ENCODE measurements around the gene ADAM10.

ADAM10 gene

GRCh38 chr15:58598829-58599210 is 150.7 kb downstream of the ADAM10 start:
- Histone ChIP-seq H3K27ac (replicated peaks; ENCODE audit: low read length) (no peak overlapping the region), H2BK15ac (ENCODE audit: low read length) (no peak overlapping the region), H3K4ac (ENCODE audit: low read length) (no peak overlapping the region), H2BK120ac (ENCODE audit: low read depth, low read length) (no peak overlapping the region), H4K8ac (ENCODE audit: low read depth, low read length) (no peak overlapping the region), H3K79me1 (ENCODE audit: low read depth, low read length) (no peaks in the 10 kb centered on the region), H3K18ac (ENCODE audit: low read length) (no peak overlapping the region), H3K4me3 (ENCODE audit: low read length in 2 of 2) (no peak overlapping the region), H3K4me1 (ENCODE audit: control insufficient read depth in 2 of 2, insufficient read depth in 1 of 2, low read depth in 1 of 2, low read length in 2 of 2) (no peaks in the 10 kb centered on the region), H3K27me3 (ENCODE audit: control insufficient read depth in 3 of 3, insufficient read depth in 3 of 3, low read depth in 1 of 3, low read length in 3 of 3) (no peaks in the 10 kb centered on the region), H3K9me3 (replicated peaks in 1 of 2; ENCODE audit: control insufficient read depth in 2 of 2, insufficient read depth in 1 of 2, low read depth in 1 of 2, low read length in 2 of 2) (no peaks in the 10 kb centered on the region), H2BK5ac (ENCODE audit: low read length) (no peak overlapping the region), H2AFZ (ENCODE audit: low read length) (no peak overlapping the region), H3K4me2 (ENCODE audit: insufficient read depth, low read length, poor library complexity, severe bottlenecking) (no peak overlapping the region), H3K36me3 (replicated peaks in 1 of 2; ENCODE audit: control insufficient read depth in 2 of 2, insufficient read depth in 2 of 2, low read length in 2 of 2) (peaks cover 6 to 86% of the 10 kb centered on the region in 2 donors), H2BK12ac (ENCODE audit: low read length) (no peak overlapping the region), H2AK5ac (ENCODE audit: low read depth, low read length) (no peak overlapping the region), H4K91ac (ENCODE audit: low read depth, low read length, poor library complexity) (no peak overlapping the region), H3K14ac (ENCODE audit: low read length) (no peak overlapping the region), H3K23ac (ENCODE audit: low read depth, low read length, poor library complexity) (no peak overlapping the region), H3K9ac (ENCODE audit: low read depth, low read length, poor library complexity) (no peak overlapping the region)
- no CpG with 5 or more reads among the region's 4 CpGs for WGBS, 2 donors (ENCODE audit: extremely low coverage in 2 of 2, insufficient read length in 2 of 2, insufficient replicate concordance in 1 of 2)
- no peak for DNase-seq (ENCODE audit: low spot score)

GRCh38 chr15:58597943-58598828 is 151.3 kb downstream of the ADAM10 start:
- H2AFZ ChIP-seq (ENCODE audit: low read length): no peak overlapping the region
- H3K79me1 ChIP-seq (ENCODE audit: low read depth, low read length): no peaks in the 10 kb centered on the region
- no peak overlapping the region for H2BK120ac ChIP-seq (ENCODE audit: low read depth, low read length)
- H3K9ac ChIP-seq (ENCODE audit: low read depth, low read length, poor library complexity): no peak overlapping the region
- no peak overlapping the region for H3K4ac ChIP-seq (ENCODE audit: low read length)
- DNase-seq (ENCODE audit: low spot score): no peak
- no peak overlapping the region for H3K23ac ChIP-seq (ENCODE audit: low read depth, low read length, poor library complexity)
- H4K91ac ChIP-seq (ENCODE audit: low read depth, low read length, poor library complexity): no peak overlapping the region
- WGBS, 2 donors (ENCODE audit: extremely low coverage in 2 of 2, insufficient read length in 2 of 2, insufficient replicate concordance in 1 of 2): no CpG with 5 or more reads among the region's 4 CpGs
- no peak overlapping the region for H3K4me3 ChIP-seq (ENCODE audit: low read length in 2 of 2)
- H3K27ac ChIP-seq (replicated peaks; ENCODE audit: low read length): no peak overlapping the region
- no peak overlapping the region for H3K4me2 ChIP-seq (ENCODE audit: insufficient read depth, low read length, poor library complexity, severe bottlenecking)
- no peak overlapping the region for H2AK5ac ChIP-seq (ENCODE audit: low read depth, low read length)
- H3K4me1 ChIP-seq (ENCODE audit: control insufficient read depth in 2 of 2, insufficient read depth in 1 of 2, low read depth in 1 of 2, low read length in 2 of 2): no peaks in the 10 kb centered on the region
- no peak overlapping the region for H4K8ac ChIP-seq (ENCODE audit: low read depth, low read length)
- peaks cover 6 to 87% of the 10 kb centered on the region in 2 donors for H3K36me3 ChIP-seq (replicated peaks in 1 of 2; ENCODE audit: control insufficient read depth in 2 of 2, insufficient read depth in 2 of 2, low read length in 2 of 2)
- no peaks in the 10 kb centered on the region for H3K27me3 ChIP-seq (ENCODE audit: control insufficient read depth in 3 of 3, insufficient read depth in 3 of 3, low read depth in 1 of 3, low read length in 3 of 3)
- no peak overlapping the region for H2BK5ac ChIP-seq (ENCODE audit: low read length)
- no peak overlapping the region for H2BK15ac ChIP-seq (ENCODE audit: low read length)
- H3K9me3 ChIP-seq (replicated peaks in 1 of 2; ENCODE audit: control insufficient read depth in 2 of 2, insufficient read depth in 1 of 2, low read depth in 1 of 2, low read length in 2 of 2): no peaks in the 10 kb centered on the region
- no peak overlapping the region for H3K14ac ChIP-seq (ENCODE audit: low read length)
- no peak overlapping the region for H2BK12ac ChIP-seq (ENCODE audit: low read length)
- H3K18ac ChIP-seq (ENCODE audit: low read length): no peak overlapping the region

GRCh38 chr15:58595516-58596263 is 153.8 kb downstream of the ADAM10 start:
- Histone ChIP-seq H4K91ac (ENCODE audit: low read depth, low read length, poor library complexity) (no peak overlapping the region), H2BK120ac (ENCODE audit: low read depth, low read length) (no peak overlapping the region), H3K27ac (replicated peaks; ENCODE audit: low read length) (no peak overlapping the region), H3K4me1 (ENCODE audit: control insufficient read depth in 2 of 2, insufficient read depth in 1 of 2, low read depth in 1 of 2, low read length in 2 of 2) (no peaks in the 10 kb centered on the region), H3K9me3 (replicated peaks in 1 of 2; ENCODE audit: control insufficient read depth in 2 of 2, insufficient read depth in 1 of 2, low read depth in 1 of 2, low read length in 2 of 2) (no peaks in the 10 kb centered on the region), H3K4ac (ENCODE audit: low read length) (no peak overlapping the region), H3K23ac (ENCODE audit: low read depth, low read length, poor library complexity) (no peak overlapping the region), H2BK15ac (ENCODE audit: low read length) (no peak overlapping the region), H2BK12ac (ENCODE audit: low read length) (no peak overlapping the region), H3K36me3 (replicated peaks in 1 of 2; ENCODE audit: control insufficient read depth in 2 of 2, insufficient read depth in 2 of 2, low read length in 2 of 2) (peaks cover 2 to 66% of the 10 kb centered on the region in 2 donors), H4K8ac (ENCODE audit: low read depth, low read length) (no peak overlapping the region), H3K4me2 (ENCODE audit: insufficient read depth, low read length, poor library complexity, severe bottlenecking) (no peak overlapping the region), H3K9ac (ENCODE audit: low read depth, low read length, poor library complexity) (no peak overlapping the region), H3K79me1 (ENCODE audit: low read depth, low read length) (no peaks in the 10 kb centered on the region), H2BK5ac (ENCODE audit: low read length) (no peak overlapping the region), H3K18ac (ENCODE audit: low read length) (no peak overlapping the region), H3K27me3 (ENCODE audit: control insufficient read depth in 3 of 3, insufficient read depth in 3 of 3, low read depth in 1 of 3, low read length in 3 of 3) (no peaks in the 10 kb centered on the region), H2AK5ac (ENCODE audit: low read depth, low read length) (no peak overlapping the region), H3K4me3 (ENCODE audit: low read length in 2 of 2) (no peak overlapping the region), H3K14ac (ENCODE audit: low read length) (no peak overlapping the region), H2AFZ (ENCODE audit: low read length) (no peak overlapping the region)
- WGBS, 2 donors (ENCODE audit: extremely low coverage in 2 of 2, insufficient read length in 2 of 2, insufficient replicate concordance in 1 of 2): no CpG with 5 or more reads among the region's 3 CpGs
- DNase-seq (ENCODE audit: low spot score): no peak

GRCh38 chr15:58594898-58595297 is 154.6 kb downstream of the ADAM10 start:
- Histone ChIP-seq H3K36me3 (replicated peaks in 1 of 2; ENCODE audit: control insufficient read depth in 2 of 2, insufficient read depth in 2 of 2, low read length in 2 of 2) (peaks cover 2 to 59% of the 10 kb centered on the region in 2 donors), H3K9ac (ENCODE audit: low read depth, low read length, poor library complexity) (no peak overlapping the region), H4K8ac (ENCODE audit: low read depth, low read length) (no peak overlapping the region), H3K4me2 (ENCODE audit: insufficient read depth, low read length, poor library complexity, severe bottlenecking) (no peak overlapping the region), H2BK15ac (ENCODE audit: low read length) (no peak overlapping the region), H2BK5ac (ENCODE audit: low read length) (no peak overlapping the region), H3K79me1 (ENCODE audit: low read depth, low read length) (no peaks in the 10 kb centered on the region), H3K27ac (replicated peaks; ENCODE audit: low read length) (no peak overlapping the region), H2AFZ (ENCODE audit: low read length) (no peak overlapping the region), H4K91ac (ENCODE audit: low read depth, low read length, poor library complexity) (no peak overlapping the region), H3K4ac (ENCODE audit: low read length) (no peak overlapping the region), H2BK12ac (ENCODE audit: low read length) (no peak overlapping the region), H3K23ac (ENCODE audit: low read depth, low read length, poor library complexity) (no peak overlapping the region), H3K27me3 (ENCODE audit: control insufficient read depth in 3 of 3, insufficient read depth in 3 of 3, low read depth in 1 of 3, low read length in 3 of 3) (no peaks in the 10 kb centered on the region), H3K14ac (ENCODE audit: low read length) (no peak overlapping the region), H2BK120ac (ENCODE audit: low read depth, low read length) (no peak overlapping the region), H3K4me3 (ENCODE audit: low read length in 2 of 2) (no peak overlapping the region), H3K18ac (ENCODE audit: low read length) (no peak overlapping the region), H3K4me1 (ENCODE audit: control insufficient read depth in 2 of 2, insufficient read depth in 1 of 2, low read depth in 1 of 2, low read length in 2 of 2) (no peaks in the 10 kb centered on the region), H3K9me3 (replicated peaks in 1 of 2; ENCODE audit: control insufficient read depth in 2 of 2, insufficient read depth in 1 of 2, low read depth in 1 of 2, low read length in 2 of 2) (no peaks in the 10 kb centered on the region), H2AK5ac (ENCODE audit: low read depth, low read length) (no peak overlapping the region)
- DNase-seq (ENCODE audit: low spot score): no peak
- no CpG with 5 or more reads among the region's 1 CpG for WGBS, 2 donors (ENCODE audit: extremely low coverage in 2 of 2, insufficient read length in 2 of 2, insufficient replicate concordance in 1 of 2)
